Ovary (tissue), 9 donors: ENCODE results near the gene PALS2. TPM values are rescaled to one million over a fixed set of nuclear protein-coding genes. Genes with fewer than 3 reads are reported as not detected.

Source experiments
- DNase-seq, 5 donors: peaks; one replicate each; pipeline ENCODE4 v3.0.0-alpha.2; 2019 to 2020
- H3K27ac ChIP-seq, 2 donors: fragments of 200-600 bp; one replicate each; pipeline versions ENCODE4 v1.5.1 to v1.8.0; 2019 to 2022
- H3K27me3 ChIP-seq: fragments of 200-600 bp; one replicate; pipeline ENCODE4 v1.8.0; 2022
- H3K36me3 ChIP-seq: fragments of 200-600 bp; sonication (generic); one replicate; pipeline ENCODE4 v1.5.1; 2019
- H3K4me1 ChIP-seq: one replicate; pipeline ENCODE4 v1.8.1; 2013; ENCODE audit warnings: mild to moderate bottlenecking, moderate library complexity; ENCODE audit not compliant: insufficient read depth
- H3K4me3 ChIP-seq: fragments of 200-600 bp; sonication (generic); one replicate; pipeline ENCODE4 v1.5.1; 2017
- H3K9me3 ChIP-seq, 2 donors: fragments of 200-600 bp in 1 of 2; sonication (generic) in 1 of 2; one replicate each; pipeline versions ENCODE4 v1.5.1 to v1.8.1; 2013 to 2019; ENCODE audit warnings: mild to moderate bottlenecking in 1 of 2, moderate library complexity in 1 of 2
- EP300 ChIP-seq: sonication (generic); formaldehyde crosslinking; IDR thresholded peaks from one replicate; pipeline ENCODE4 v1.6.1; 2017; ENCODE audit warnings: antibody characterized with exemption
- POLR2A ChIP-seq: fragments of 450-650 bp; IDR thresholded peaks from one replicate; pipeline ENCODE4 v1.6.1; 2017; ENCODE audit warnings: antibody characterized with exemption, mild to moderate bottlenecking, moderate library complexity
- WGBS, 3 donors: extraction: QIAGEN DNeasy Blood & Tissue Kit in 1 of 3; methylation state at CpG; one replicate each; pipeline versions ENCODE4 v1.1.5 to v1.1.7; 2013 to 2017; 5-methylcytosine and 5-hydroxymethylcytosine counted together
- intact Hi-C, 4 donors: fragments of 100-400 bp; cut with DNase I; formaldehyde crosslinking; loops; one replicate each; pipeline versions ENCODE4 v1.11.0 to v1.15.1; 2022 to 2023
- polyA plus RNA-seq, 2 donors: library from polyadenylated mRNA; stranded (reverse); fragments of 200-250 nt in 1 of 2; fragments of 350-450 nt in 1 of 2; fragmentation: Illumina TruSeq in 1 of 2; extraction: RNeasy Lipid Tissue Mini Kit (QIAGEN cat#74804) in 1 of 2; gene quantifications; one replicate each; pipeline ENCODE4 v1.2.3, GENCODE V29; 2013 to 2014
- total RNA-seq, 7 donors: library from RNA; depleted of rRNA in 2 of 7; stranded (reverse); fragments of >200 nt in 2 of 7; fragmentation: NEBNext Ultra II Directional in 3 of 7; extraction: Animal tissue kit (Norgen Biotek cat#: 25700) in 3 of 7; gene quantifications; one replicate each; pipeline versions ENCODE4 v1.1.0 to v1.2.4, GENCODE V29; 2016 to 2023
- TF ChIP-seq, protein P1 (sequence below), 3 donors: fragments of 450-650 bp in 2 of 3; fragments of 200-600 bp in 1 of 3; IDR thresholded peaks; one replicate each; pipeline versions ENCODE4 v1.5.1 to v1.8.0; 2016 to 2022; ENCODE audit warnings: antibody characterized with exemption in 3 of 3, mild to moderate bottlenecking in 1 of 3
- donor health status: DM: no; HTN: no; CAD: no; lungs with moderate emphysema.
- donor health status: DM: no; HTN: no; CAD: no.
- donor health status: Bipolar disorder and iron deficiency.
- donor health status: DM: yes; HTN: yes; CAD: no.
- donor health status: DM: no; HTN: no; CAD: no.
- donor health status: DM: yes; HTN: yes; CAD: no.

Gene PALS2
- total and polyA plus RNA-seq, 9 donors = 4.9 to 271 (median 57.9) TPM

DNA sequence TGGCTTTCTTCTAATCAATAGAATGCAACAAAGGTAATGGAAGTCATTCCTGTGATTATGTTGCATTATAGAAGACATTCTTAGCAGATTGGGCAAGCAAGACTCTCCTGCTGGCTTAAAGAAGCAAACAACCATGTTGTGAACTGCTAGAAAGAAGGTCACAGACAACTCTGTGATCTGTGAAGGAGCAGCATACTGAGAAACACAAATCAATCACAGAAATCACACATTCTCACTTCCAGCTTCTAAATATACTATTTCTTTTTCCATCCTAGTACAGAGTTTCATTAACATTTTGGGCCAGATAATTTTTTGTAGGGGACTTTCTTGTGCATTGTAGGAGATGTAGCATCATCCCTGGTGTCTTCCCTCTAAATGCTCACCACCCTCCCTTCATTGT, 28.0 kb upstream of the PALS2 start:
- TF ChIP-seq, protein P1, sequence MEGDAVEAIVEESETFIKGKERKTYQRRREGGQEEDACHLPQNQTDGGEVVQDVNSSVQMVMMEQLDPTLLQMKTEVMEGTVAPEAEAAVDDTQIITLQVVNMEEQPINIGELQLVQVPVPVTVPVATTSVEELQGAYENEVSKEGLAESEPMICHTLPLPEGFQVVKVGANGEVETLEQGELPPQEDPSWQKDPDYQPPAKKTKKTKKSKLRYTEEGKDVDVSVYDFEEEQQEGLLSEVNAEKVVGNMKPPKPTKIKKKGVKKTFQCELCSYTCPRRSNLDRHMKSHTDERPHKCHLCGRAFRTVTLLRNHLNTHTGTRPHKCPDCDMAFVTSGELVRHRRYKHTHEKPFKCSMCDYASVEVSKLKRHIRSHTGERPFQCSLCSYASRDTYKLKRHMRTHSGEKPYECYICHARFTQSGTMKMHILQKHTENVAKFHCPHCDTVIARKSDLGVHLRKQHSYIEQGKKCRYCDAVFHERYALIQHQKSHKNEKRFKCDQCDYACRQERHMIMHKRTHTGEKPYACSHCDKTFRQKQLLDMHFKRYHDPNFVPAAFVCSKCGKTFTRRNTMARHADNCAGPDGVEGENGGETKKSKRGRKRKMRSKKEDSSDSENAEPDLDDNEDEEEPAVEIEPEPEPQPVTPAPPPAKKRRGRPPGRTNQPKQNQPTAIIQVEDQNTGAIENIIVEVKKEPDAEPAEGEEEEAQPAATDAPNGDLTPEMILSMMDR (IDR thresholded peaks at IDR 0.05) = no peak
- TF ChIP-seq EP300 (no peak), POLR2A (no peak)
- Histone ChIP-seq H3K9me3 (no peaks in the 10 kb centered on the region), H3K27me3 (no peaks in the 10 kb centered on the region), H3K36me3 (no peaks in the 10 kb centered on the region), H3K4me3 (no peak overlapping the region), H3K4me1 (no peaks in the 10 kb centered on the region), H3K27ac (no peak overlapping the region)
- DNase-seq = no peak
- intact Hi-C loops = no loop called here

GRCh38 chr7:24548390-24548789, 24.9 kb upstream of the PALS2 start:
- Histone ChIP-seq H3K4me1 (no peaks in the 10 kb centered on the region), H3K27ac (no peak overlapping the region), H3K36me3 (no peaks in the 10 kb centered on the region), H3K9me3 (no peaks in the 10 kb centered on the region), H3K4me3 (no peak overlapping the region), H3K27me3 (no peaks in the 10 kb centered on the region)
- DNase-seq = no peak
- TF ChIP-seq POLR2A (no peak), EP300 (no peak)
- TF ChIP-seq, protein P1 (IDR thresholded peaks at IDR 0.05) = no peak
- intact Hi-C loops = no loop called here

- TF ChIP-seq EP300 = no peak
- TF ChIP-seq, protein P1 (IDR thresholded peaks at IDR 0.05) = no peak
- no peak for TF ChIP-seq POLR2A
- no peaks in the 10 kb centered on the region for H3K4me1 ChIP-seq
- WGBS, 3 donors = 69 to 82% (median 71%) methylated on average over 4 of the region's 4 CpGs
- H3K9me3 ChIP-seq = no peaks in the 10 kb centered on the region
- intact Hi-C loops = no loop called here
- DNase-seq = no peak
- H3K4me3 ChIP-seq = no peak overlapping the region
- no peaks in the 10 kb centered on the region for H3K36me3 ChIP-seq
- no peaks in the 10 kb centered on the region for H3K27me3 ChIP-seq
- H3K27ac ChIP-seq = no peak overlapping the region
These were observed 23.3 kb upstream of the PALS2 start for GRCh38 chr7:24549991-24550390.

- Histone ChIP-seq H3K4me1 (no peaks in the 10 kb centered on the region), H3K36me3 (no peaks in the 10 kb centered on the region), H3K9me3 (no peaks in the 10 kb centered on the region), H3K4me3 (no peak overlapping the region), H3K27ac (no peak overlapping the region), H3K27me3 (no peaks in the 10 kb centered on the region)
- DNase-seq = no peak
- intact Hi-C loops = no loop called here
- TF ChIP-seq EP300 (no peak), POLR2A (no peak)
- TF ChIP-seq, protein P1 (IDR thresholded peaks at IDR 0.05) = no peak
These were observed 18.1 kb upstream of the PALS2 start for GRCh38 chr7:24555184-24555583.

GRCh38 chr7:24555719-24556118, 17.5 kb upstream of the PALS2 start:
- no peak overlapping the region for H3K4me3 ChIP-seq
- no peak for DNase-seq
- H3K4me1 ChIP-seq = no peaks in the 10 kb centered on the region
- TF ChIP-seq POLR2A (no peak), EP300 (no peak)
- TF ChIP-seq, protein P1 (IDR thresholded peaks at IDR 0.05) = no peak
- H3K36me3 ChIP-seq = no peaks in the 10 kb centered on the region
- intact Hi-C loops = no loop called here
- no peak overlapping the region for H3K27ac ChIP-seq
- WGBS, 3 donors = 44 to 49% (median 48%) methylated on average over 5 of the region's 5 CpGs
- no peaks in the 10 kb centered on the region for H3K9me3 ChIP-seq
- no peaks in the 10 kb centered on the region for H3K27me3 ChIP-seq
